MG63 (cell line): ENCODE measurements around the gene ILK. TPM values are rescaled to one million over a fixed set of nuclear protein-coding genes. Genes with fewer than 3 reads are reported as not detected.
A peak's percentile ranks its signal among the peaks of the same experiment; 100 is the strongest.

Source experiments
- DNase-seq: peaks from one replicate; pipeline ENCODE4 v3.0.0-alpha.2; 2020
- H3K27me3 ChIP-seq: fragments of 250-450 bp; sonication (Bioruptor Pico); 2 replicates; pipeline ENCODE4 v1.5.1; 2020; ENCODE audit warnings: mild to moderate bottlenecking, moderate library complexity
- H3K36me3 ChIP-seq: fragments of 250-450 bp; sonication (Bioruptor Pico); 2 replicates; pipeline ENCODE4 v1.5.1; 2020; ENCODE audit warnings: mild to moderate bottlenecking, moderate library complexity
- H3K4me3 ChIP-seq: fragments of 250-450 bp; sonication (Bioruptor Pico); 2 replicates; pipeline ENCODE4 v1.5.1; 2020; ENCODE audit warnings: mild to moderate bottlenecking, moderate library complexity
- H3K9me3 ChIP-seq: fragments of 250-450 bp; sonication (Bioruptor Pico); 2 replicates; pipeline ENCODE4 v1.5.1; 2020; ENCODE audit warnings: mild to moderate bottlenecking, moderate library complexity
- total RNA-seq: library from RNA; depleted of rRNA; stranded (reverse); fragments of >200 nt; shearing (Covaris generic); gene quantifications from 2 replicates; pipeline ENCODE4 v1.2.3, GENCODE V29; 2014; ENCODE audit warnings: low replicate concordance

The ILK gene
- total RNA-seq, 1 experiment from 2014 or later, result 136 TPM

GRCh38 chr11:6625156-6625831 lies 21.7 kb downstream of the ILK start:
- no peaks in the 10 kb centered on the region for H3K27me3 ChIP-seq
- H3K4me3 ChIP-seq, result no peak overlapping the region
- H3K36me3 ChIP-seq, result no peaks in the 10 kb centered on the region
- no peak for DNase-seq
- no peaks in the 10 kb centered on the region for H3K9me3 ChIP-seq

GRCh38 chr11:6625832-6626420 lies 22.4 kb downstream of the ILK start:
- H3K4me3 ChIP-seq, result no peak overlapping the region
- no peak for DNase-seq
- no peaks in the 10 kb centered on the region for H3K27me3 ChIP-seq
- H3K9me3 ChIP-seq, result no peaks in the 10 kb centered on the region
- no peaks in the 10 kb centered on the region for H3K36me3 ChIP-seq

GRCh38 chr11:6626971-6627761 lies 23.6 kb downstream of the ILK start:
- no peak for DNase-seq
- Histone ChIP-seq H3K27me3 (no peaks in the 10 kb centered on the region), H3K36me3 (no peaks in the 10 kb centered on the region), H3K4me3 (no peak overlapping the region), H3K9me3 (no peaks in the 10 kb centered on the region)

GRCh38 chr11:6627762-6628241 lies 24.2 kb downstream of the ILK start:
- Histone ChIP-seq H3K9me3 (no peaks in the 10 kb centered on the region), H3K27me3 (no peaks in the 10 kb centered on the region), H3K4me3 (no peak overlapping the region), H3K36me3 (no peaks in the 10 kb centered on the region)
- DNase-seq, result no peak

- Histone ChIP-seq H3K9me3 (no peaks in the 10 kb centered on the region), H3K27me3 (no peaks in the 10 kb centered on the region), H3K4me3 (no peak overlapping the region), H3K36me3 (no peaks in the 10 kb centered on the region)
- no peak for DNase-seq
Measured at GRCh38 chr11:6628526-6628925, 25.0 kb downstream of the ILK start.

- no peaks in the 10 kb centered on the region for H3K36me3 ChIP-seq
- no peaks in the 10 kb centered on the region for H3K27me3 ChIP-seq
Measured at GRCh38 chr11:6629573-6629891, 26.0 kb downstream of the ILK start.

GRCh38 chr11:6629892-6630631 lies 26.5 kb downstream of the ILK start:
- no peaks in the 10 kb centered on the region for H3K27me3 ChIP-seq
- no peak for DNase-seq
- H3K36me3 ChIP-seq, result no peaks in the 10 kb centered on the region
- H3K4me3 ChIP-seq, result no peak overlapping the region
- H3K9me3 ChIP-seq, result no peaks in the 10 kb centered on the region

More at GRCh38 chr11:6629573-6629891, 26.0 kb downstream of the ILK start:
- Histone ChIP-seq H3K4me3 (no peak overlapping the region), H3K9me3 (no peaks in the 10 kb centered on the region)
- DNase-seq, result no peak

- H3K27me3 ChIP-seq, result no peaks in the 10 kb centered on the region
- H3K4me3 ChIP-seq, result no peak overlapping the region
- DNase-seq, result no peak
- no peaks in the 10 kb centered on the region for H3K36me3 ChIP-seq
- no peaks in the 10 kb centered on the region for H3K9me3 ChIP-seq
Measured at GRCh38 chr11:6630632-6631291, 27.2 kb downstream of the ILK start.

GRCh38 chr11:6631361-6631890 lies 27.9 kb downstream of the ILK start:
- H3K36me3 ChIP-seq, result no peaks in the 10 kb centered on the region
- no peaks in the 10 kb centered on the region for H3K27me3 ChIP-seq
- no peaks in the 10 kb centered on the region for H3K9me3 ChIP-seq
- H3K4me3 ChIP-seq, result no peak overlapping the region
- DNase-seq, result no peak

GRCh38 chr11:6632116-6633073 lies 28.8 kb downstream of the ILK start:
- DNase-seq, result no peak
- Histone ChIP-seq H3K9me3 (no peaks in the 10 kb centered on the region), H3K27me3 (no peaks in the 10 kb centered on the region), H3K4me3 (no peak overlapping the region), H3K36me3 (no peaks in the 10 kb centered on the region)

- no peaks in the 10 kb centered on the region for H3K9me3 ChIP-seq
- DNase-seq, result no peak
- no peak overlapping the region for H3K4me3 ChIP-seq
- H3K36me3 ChIP-seq, result no peaks in the 10 kb centered on the region
- no peaks in the 10 kb centered on the region for H3K27me3 ChIP-seq
Measured at GRCh38 chr11:6633422-6634408, 30.1 kb downstream of the ILK start.

GRCh38 chr11:6634534-6634933 lies 31.0 kb downstream of the ILK start:
- no peaks in the 10 kb centered on the region for H3K27me3 ChIP-seq
- H3K9me3 ChIP-seq, result no peaks in the 10 kb centered on the region
- no peaks in the 10 kb centered on the region for H3K36me3 ChIP-seq
- no peak for DNase-seq
- no peak overlapping the region for H3K4me3 ChIP-seq

- peak; percentile 82 for DNase-seq
- Histone ChIP-seq H3K27me3 (no peaks in the 10 kb centered on the region), H3K36me3 (no peaks in the 10 kb centered on the region), H3K9me3 (no peaks in the 10 kb centered on the region), H3K4me3 (no peak overlapping the region)
Measured at GRCh38 chr11:6635082-6635932, 31.7 kb downstream of the ILK start.

- Histone ChIP-seq H3K36me3 (no peaks in the 10 kb centered on the region), H3K9me3 (no peaks in the 10 kb centered on the region), H3K4me3 (no peak overlapping the region), H3K27me3 (no peaks in the 10 kb centered on the region)
- DNase-seq, result no peak
Measured at GRCh38 chr11:6636480-6636879, 32.9 kb downstream of the ILK start.
